Measurements from ENCODE around the gene PPARGC1A.

PPARGC1A gene

GRCh38 chr4:23874536-23874901 is 15.3 kb downstream of the PPARGC1A start:
- no peaks in the 10 kb centered on the region for H3K9me3 ChIP-seq
- no peak for TF ChIP-seq CTCF (IDR thresholded peaks at IDR 0.05; ENCODE audit: low read depth, low read length)
- no peaks in the 10 kb centered on the region for H3K36me3 ChIP-seq
- no peaks in the 10 kb centered on the region for H3K27me3 ChIP-seq
- DNase-seq = no peak
- H3K4me1 ChIP-seq = peaks cover 21% of the 10 kb centered on the region
- H3K4me3 ChIP-seq (ENCODE audit: low read depth, low read length) = no peak overlapping the region

GRCh38 chr4:23873717-23874535 is 15.9 kb downstream of the PPARGC1A start:
- no peaks in the 10 kb centered on the region for H3K9me3 ChIP-seq
- H3K4me3 ChIP-seq (ENCODE audit: low read depth, low read length) = no peak overlapping the region
- TF ChIP-seq CTCF (IDR thresholded peaks at IDR 0.05; ENCODE audit: low read depth, low read length) = no peak
- H3K27me3 ChIP-seq = no peaks in the 10 kb centered on the region
- peaks cover 18% of the 10 kb centered on the region for H3K4me1 ChIP-seq
- no peaks in the 10 kb centered on the region for H3K36me3 ChIP-seq
- DNase-seq = no peak

GRCh38 chr4:23871426-23871825 is 18.4 kb downstream of the PPARGC1A start:
- TF ChIP-seq CTCF (IDR thresholded peaks at IDR 0.05; ENCODE audit: low read depth, low read length) = no peak
- Histone ChIP-seq H3K36me3 (no peaks in the 10 kb centered on the region), H3K4me1 (peaks cover 5% of the 10 kb centered on the region; the same call in 1 of the 2 replicates), H3K27me3 (no peaks in the 10 kb centered on the region), H3K9me3 (no peaks in the 10 kb centered on the region), H3K4me3 (ENCODE audit: low read depth, low read length) (no peak overlapping the region)
- DNase-seq = no peak

- H3K27me3 ChIP-seq = no peaks in the 10 kb centered on the region
- H3K4me1 ChIP-seq = no peaks in the 10 kb centered on the region; the same call in 1 of the 2 replicates
- TF ChIP-seq CTCF (IDR thresholded peaks at IDR 0.05; ENCODE audit: low read depth, low read length) = no peak
- H3K4me3 ChIP-seq (ENCODE audit: low read depth, low read length) = no peak overlapping the region
- no peaks in the 10 kb centered on the region for H3K36me3 ChIP-seq
- H3K9me3 ChIP-seq = no peaks in the 10 kb centered on the region
- DNase-seq = no peak
Measured at GRCh38 chr4:23866450-23867075, 23.3 kb downstream of the PPARGC1A start.

GRCh38 chr4:23861897-23862296 is 27.9 kb downstream of the PPARGC1A start:
- DNase-seq = no peak
- no peak for TF ChIP-seq CTCF (IDR thresholded peaks at IDR 0.05; ENCODE audit: low read depth, low read length)
- Histone ChIP-seq H3K4me1 (peaks cover 3% of the 10 kb centered on the region; the same call in 1 of the 2 replicates), H3K36me3 (peaks cover 4% of the 10 kb centered on the region; the same call in 1 of the 2 replicates), H3K27me3 (no peaks in the 10 kb centered on the region), H3K4me3 (ENCODE audit: low read depth, low read length) (no peak overlapping the region), H3K9me3 (no peaks in the 10 kb centered on the region)

GRCh38 chr4:23860919-23861318 is 28.9 kb downstream of the PPARGC1A start:
- Histone ChIP-seq H3K36me3 (peaks cover 4% of the 10 kb centered on the region; the same call in 1 of the 2 replicates), H3K9me3 (no peaks in the 10 kb centered on the region), H3K4me1 (peaks cover 3% of the 10 kb centered on the region; the same call in 1 of the 2 replicates), H3K27me3 (no peaks in the 10 kb centered on the region), H3K4me3 (ENCODE audit: low read depth, low read length) (no peak overlapping the region)
- no peak for DNase-seq
- TF ChIP-seq CTCF (IDR thresholded peaks at IDR 0.05; ENCODE audit: low read depth, low read length) = no peak
